Mucosa of stomach (tissue), 1 donor: ENCODE results near the gene GEMIN7.

ENCODE experiments used
- H3K27me3 ChIP-seq: one replicate; pipeline ENCODE4 v1.7.0; 2013; ENCODE audit warnings: mild to moderate bottlenecking, low read length; ENCODE audit not compliant: control insufficient read depth, insufficient read depth
- H3K36me3 ChIP-seq: one replicate; pipeline ENCODE4 v1.7.0; 2013; ENCODE audit warnings: low read length; ENCODE audit not compliant: control insufficient read depth, insufficient read depth
- H3K4me1 ChIP-seq: one replicate; pipeline ENCODE4 v1.7.0; 2013; ENCODE audit warnings: mild to moderate bottlenecking, low read length; ENCODE audit not compliant: control insufficient read depth, insufficient read depth
- H3K4me3 ChIP-seq: one replicate; pipeline ENCODE4 v1.7.0; 2013; ENCODE audit warnings: low read length
- H3K9ac ChIP-seq: one replicate; pipeline ENCODE4 v1.7.0; 2013; ENCODE audit warnings: mild to moderate bottlenecking, low read length, moderate library complexity
- H3K9me3 ChIP-seq: one replicate; pipeline ENCODE4 v1.7.0; 2013; ENCODE audit warnings: mild to moderate bottlenecking, low read length, moderate library complexity; ENCODE audit not compliant: control insufficient read depth
- donor health status: Pancreatic carcinoma.

The GEMIN7 gene

GRCh38 chr19:45076851-45077730 is 2.0 kb upstream of the GEMIN7 start:
- H3K9ac ChIP-seq, result peak overlapping the region; percentile 30
- no peak overlapping the region for H3K4me3 ChIP-seq
- no peaks in the 10 kb centered on the region for H3K36me3 ChIP-seq
- peaks cover 34% of the 10 kb centered on the region for H3K4me1 ChIP-seq
- no peaks in the 10 kb centered on the region for H3K9me3 ChIP-seq
- H3K27me3 ChIP-seq, result no peaks in the 10 kb centered on the region

- Histone ChIP-seq H3K9me3 (no peaks in the 10 kb centered on the region), H3K27me3 (no peaks in the 10 kb centered on the region), H3K4me1 (peaks cover 31% of the 10 kb centered on the region), H3K9ac (peak overlapping the region; percentile 71), H3K4me3 (no peak overlapping the region), H3K36me3 (no peaks in the 10 kb centered on the region)
Observed at GRCh38 chr19:45078390-45079062, 534 bp upstream of the GEMIN7 start.

- peak overlapping the region; percentile 71 for H3K9ac ChIP-seq
- peak overlapping the region; percentile 53 for H3K4me3 ChIP-seq
- peaks cover 31% of the 10 kb centered on the region for H3K4me1 ChIP-seq
- H3K27me3 ChIP-seq, result no peaks in the 10 kb centered on the region
- H3K36me3 ChIP-seq, result no peaks in the 10 kb centered on the region
- no peaks in the 10 kb centered on the region for H3K9me3 ChIP-seq
Observed at GRCh38 chr19:45079911-45080370, 881 bp downstream of the GEMIN7 start.

- Histone ChIP-seq H3K27me3 (no peaks in the 10 kb centered on the region), H3K4me3 (no peak overlapping the region), H3K9ac (no peak overlapping the region), H3K4me1 (peaks cover 24% of the 10 kb centered on the region), H3K9me3 (no peaks in the 10 kb centered on the region), H3K36me3 (no peaks in the 10 kb centered on the region)
Observed at GRCh38 chr19:45082170-45082569, 3.1 kb downstream of the GEMIN7 start.

GRCh38 chr19:45086480-45086879 is 7.4 kb downstream of the GEMIN7 start:
- H3K36me3 ChIP-seq, result no peaks in the 10 kb centered on the region
- H3K27me3 ChIP-seq, result no peaks in the 10 kb centered on the region
- H3K4me1 ChIP-seq, result peaks cover 11% of the 10 kb centered on the region
- H3K9ac ChIP-seq, result no peak overlapping the region
- no peak overlapping the region for H3K4me3 ChIP-seq
- H3K9me3 ChIP-seq, result no peaks in the 10 kb centered on the region

GRCh38 chr19:45087531-45087930 is 8.5 kb downstream of the GEMIN7 start:
- H3K9me3 ChIP-seq, result no peaks in the 10 kb centered on the region

GRCh38 chr19:45090034-45090433 is 11.0 kb downstream of the GEMIN7 start:
- no peaks in the 10 kb centered on the region for H3K9me3 ChIP-seq
- peaks cover 24% of the 10 kb centered on the region for H3K4me1 ChIP-seq
- H3K27me3 ChIP-seq, result no peaks in the 10 kb centered on the region
- no peak overlapping the region for H3K4me3 ChIP-seq
- no peak overlapping the region for H3K9ac ChIP-seq
- no peaks in the 10 kb centered on the region for H3K36me3 ChIP-seq

More at GRCh38 chr19:45087531-45087930, 8.5 kb downstream of the GEMIN7 start:
- Histone ChIP-seq H3K4me3 (no peak overlapping the region), H3K36me3 (no peaks in the 10 kb centered on the region), H3K27me3 (no peaks in the 10 kb centered on the region), H3K4me1 (peaks cover 11% of the 10 kb centered on the region), H3K9ac (no peak overlapping the region)

- Histone ChIP-seq H3K4me3 (no peak overlapping the region), H3K4me1 (peaks cover 30% of the 10 kb centered on the region), H3K9me3 (no peaks in the 10 kb centered on the region), H3K36me3 (no peaks in the 10 kb centered on the region), H3K27me3 (no peaks in the 10 kb centered on the region), H3K9ac (peak overlapping the region; percentile 42)
Observed at GRCh38 chr19:45090606-45091005, 11.5 kb downstream of the GEMIN7 start.

GRCh38 chr19:45091031-45091923 is 12.2 kb downstream of the GEMIN7 start:
- Histone ChIP-seq H3K9ac (peak overlapping the region; percentile 91), H3K9me3 (no peaks in the 10 kb centered on the region), H3K4me3 (peak overlapping the region; percentile 75), H3K4me1 (peaks cover 36% of the 10 kb centered on the region), H3K36me3 (no peaks in the 10 kb centered on the region), H3K27me3 (no peaks in the 10 kb centered on the region)

GRCh38 chr19:45092747-45093678 is 14.0 kb downstream of the GEMIN7 start, which contains the start of gene PPP1R37:
PPP1R37 (plus strand) TSS chr19:45093179; CDS start chr19:45093326, 147 bp downstream.
- peaks cover 52% of the 10 kb centered on the region for H3K4me1 ChIP-seq
- no peaks in the 10 kb centered on the region for H3K27me3 ChIP-seq
- no peaks in the 10 kb centered on the region for H3K9me3 ChIP-seq
- H3K4me3 ChIP-seq, result peak within 1 kb of the TSS; percentile 75
- H3K9ac ChIP-seq, result peak within 1 kb of the TSS; percentile 91
- no peaks in the 10 kb centered on the region for H3K36me3 ChIP-seq

GRCh38 chr19:45094137-45094536 is 15.1 kb downstream of the GEMIN7 start:
- peaks cover 64% of the 10 kb centered on the region for H3K4me1 ChIP-seq
- H3K36me3 ChIP-seq, result no peaks in the 10 kb centered on the region
- peak overlapping the region; percentile 91 for H3K9ac ChIP-seq
- no peaks in the 10 kb centered on the region for H3K27me3 ChIP-seq
- H3K4me3 ChIP-seq, result peak overlapping the region; percentile 75
- no peaks in the 10 kb centered on the region for H3K9me3 ChIP-seq
